ENCODE results near the gene MOCS1.

- no peak for TF ChIP-seq EGR1 (IDR thresholded peaks at IDR 0.05; ENCODE audit: low read depth in 2 of 2)
- TF ChIP-seq CTCF (IDR thresholded peaks at IDR 0.05; ENCODE audit: low read depth, low read length, missing input control): no peak
- no peak for TF ChIP-seq RAD21 (IDR thresholded peaks at IDR 0.05)
- no peak for TF ChIP-seq JUND (IDR thresholded peaks at IDR 0.05)
- TF ChIP-seq GABPA (IDR thresholded peaks at IDR 0.05 in 1 of 2, conservative IDR thresholded peaks at IDR 0.05 in 1 of 2): no peak
- TF ChIP-seq ATF3 (IDR thresholded peaks at IDR 0.05): no peak
- TF ChIP-seq ZBTB33 (IDR thresholded peaks at IDR 0.05): no peak
- no peak for TF ChIP-seq YY1 (IDR thresholded peaks at IDR 0.05)
- no peak for TF ChIP-seq FOXA2 (IDR thresholded peaks at IDR 0.05)
- TF ChIP-seq RXRA (IDR thresholded peaks at IDR 0.05): no peak
- no peak for TF ChIP-seq MAX (IDR thresholded peaks at IDR 0.05)
- TF ChIP-seq REST (IDR thresholded peaks at IDR 0.05): no peak
Observed at GRCh38 chr6:39912446-39912845, 21.8 kb downstream of the MOCS1 start.

All from liver (tissue), 3 donors.